ENCODE results near the gene GLB1L2.

GLB1L2 gene

GRCh38 chr11:134369656-134370525 lies 38.1 kb downstream of the GLB1L2 start:
- no peak for DNase-seq

GRCh38 chr11:134370526-134371435 lies 39.0 kb downstream of the GLB1L2 start:
- DNase-seq, result no peak

GRCh38 chr11:134371436-134372185 lies 39.8 kb downstream of the GLB1L2 start:
- no peak for DNase-seq

- DNase-seq, result no peak
Measured at GRCh38 chr11:134372536-134372935, 40.7 kb downstream of the GLB1L2 start.

- DNase-seq, result no peak
Measured at GRCh38 chr11:134372961-134373360, 41.2 kb downstream of the GLB1L2 start.

DNA sequence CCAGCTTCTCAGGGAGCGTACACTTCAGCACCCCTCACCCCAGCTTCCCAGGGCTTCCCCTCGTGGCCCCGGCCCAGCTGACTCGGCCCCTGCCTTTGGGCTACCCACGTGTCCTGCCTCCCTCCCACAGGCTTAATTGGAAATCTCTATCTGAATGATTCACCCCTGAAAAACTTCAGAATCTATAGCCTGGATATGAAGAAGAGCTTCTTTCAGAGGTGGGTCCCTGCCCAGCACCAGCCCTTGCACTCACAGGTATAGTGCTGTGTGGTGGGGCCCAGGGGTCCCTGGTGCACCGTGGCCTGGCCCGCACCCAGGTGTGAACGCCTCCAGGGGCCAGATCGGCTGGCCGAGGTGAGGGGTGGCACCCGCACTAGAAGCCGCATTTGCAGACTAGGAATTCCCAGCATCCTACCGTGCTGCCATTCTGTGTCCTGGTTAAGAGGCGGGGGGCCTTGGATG lies 41.8 kb downstream of the GLB1L2 start:
- DNase-seq, result no peak

DNA sequence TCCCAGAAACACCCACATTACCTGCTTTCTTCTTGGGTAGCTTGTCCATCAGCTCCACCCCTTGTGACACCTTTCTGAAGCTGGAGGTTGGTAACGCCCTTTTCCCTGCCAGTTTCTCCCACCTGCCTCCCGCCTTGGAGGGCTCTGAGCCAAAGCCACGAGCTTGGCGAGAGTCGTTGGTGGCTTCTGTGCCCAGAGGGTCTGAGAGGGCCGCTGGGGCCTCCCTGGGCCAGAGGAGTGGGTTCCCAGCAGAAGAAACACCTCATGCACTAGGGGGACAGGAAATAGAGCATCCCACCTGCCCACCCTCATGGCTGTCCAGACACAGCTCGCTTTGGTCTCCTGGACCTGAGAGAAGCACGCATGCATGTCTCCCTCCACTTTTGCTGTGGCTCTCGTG lies 42.4 kb downstream of the GLB1L2 start:
- DNase-seq, result no peak

- no peak for DNase-seq
Measured at GRCh38 chr11:134374891-134375550, 43.2 kb downstream of the GLB1L2 start.

- DNase-seq, result no peak
Measured at GRCh38 chr11:134376150-134376921, 44.5 kb downstream of the GLB1L2 start.

DNA sequence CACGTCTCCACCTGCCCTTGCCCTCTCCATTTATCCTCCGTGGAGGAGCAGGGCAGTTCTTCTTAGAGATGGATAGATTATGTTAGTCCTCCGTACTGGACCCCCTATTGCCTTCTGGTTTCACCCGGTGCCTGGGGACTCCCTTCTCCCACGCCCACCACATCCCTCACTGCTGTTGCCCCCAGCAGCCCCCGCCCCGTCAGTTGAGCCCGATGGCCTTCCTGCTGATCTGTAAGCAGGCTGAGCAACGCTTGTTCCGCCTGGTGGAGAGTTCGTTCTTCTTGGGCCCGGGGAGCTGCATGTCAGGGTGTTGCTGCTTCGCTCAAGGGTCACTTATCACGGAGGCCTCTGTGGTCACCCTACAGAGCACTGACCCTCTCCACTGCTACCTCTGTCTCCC lies 46.1 kb downstream of the GLB1L2 start:
- DNase-seq, result no peak

- no peak for DNase-seq
Measured at GRCh38 chr11:134379241-134379640, 47.5 kb downstream of the GLB1L2 start.

- DNase-seq, result no peak
Measured at GRCh38 chr11:134380229-134380628, 48.4 kb downstream of the GLB1L2 start.

DNA sequence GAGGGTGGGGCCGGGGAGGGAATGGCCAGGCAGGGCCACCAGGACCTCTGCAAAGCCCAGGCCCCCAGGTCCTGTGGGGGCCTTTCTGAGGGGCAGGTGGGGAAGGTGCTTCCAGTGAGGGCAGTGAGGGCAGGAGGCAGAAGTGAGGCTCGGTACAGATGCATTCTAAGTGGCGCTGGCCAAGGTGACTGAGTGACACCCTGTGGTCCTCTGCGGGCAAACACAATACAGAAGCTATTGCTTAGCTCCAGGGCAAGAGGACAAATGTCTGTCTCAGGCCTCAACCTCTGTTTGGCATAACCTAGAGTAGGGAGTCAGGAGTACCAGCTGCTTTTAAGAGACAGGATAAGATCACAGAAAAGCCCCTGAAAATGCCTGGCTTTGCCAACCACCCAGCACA lies 49.0 kb downstream of the GLB1L2 start:
- DNase-seq, result peak; percentile 4

DNA sequence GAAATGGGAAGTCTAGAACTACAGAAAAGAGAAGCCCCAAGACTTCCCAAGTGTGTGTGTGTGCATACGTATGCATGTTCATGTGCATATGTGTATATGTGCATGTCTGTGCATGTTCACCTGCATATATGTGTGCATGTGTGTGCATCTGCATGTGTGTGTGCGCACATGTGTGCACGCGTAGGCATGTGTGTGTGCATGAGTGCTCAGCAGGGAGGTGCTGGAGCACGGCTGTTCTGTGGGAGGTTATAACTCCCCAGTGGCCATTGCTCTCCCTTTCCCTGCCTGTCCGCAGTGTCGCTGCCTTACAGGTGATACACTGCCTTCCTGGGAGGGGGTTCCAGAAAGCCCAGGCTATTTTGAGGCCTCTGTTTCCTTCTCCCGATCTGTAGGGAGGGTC lies 50.5 kb downstream of the GLB1L2 start:
- DNase-seq, result no peak

DNA sequence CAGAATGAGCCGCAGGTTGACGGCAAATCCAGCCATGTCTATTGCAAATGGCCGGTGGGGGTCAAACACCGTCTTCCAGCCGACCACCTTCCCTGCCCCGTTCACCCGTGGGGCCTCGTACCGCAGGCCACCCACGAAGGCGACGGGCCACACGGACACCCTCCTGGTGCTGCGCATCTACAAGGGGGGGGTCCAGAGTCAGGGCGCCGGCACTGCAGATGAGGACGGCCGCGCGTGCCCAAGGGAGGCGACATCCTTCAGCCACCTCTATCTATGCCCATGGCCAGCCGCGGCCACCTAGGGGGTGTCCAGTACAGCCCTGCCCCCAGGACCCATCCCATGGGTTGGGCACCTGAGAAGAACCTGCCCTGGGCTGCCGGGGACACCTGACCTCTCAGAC lies 51.0 kb downstream of the GLB1L2 start:
- DNase-seq, result no peak

DNA sequence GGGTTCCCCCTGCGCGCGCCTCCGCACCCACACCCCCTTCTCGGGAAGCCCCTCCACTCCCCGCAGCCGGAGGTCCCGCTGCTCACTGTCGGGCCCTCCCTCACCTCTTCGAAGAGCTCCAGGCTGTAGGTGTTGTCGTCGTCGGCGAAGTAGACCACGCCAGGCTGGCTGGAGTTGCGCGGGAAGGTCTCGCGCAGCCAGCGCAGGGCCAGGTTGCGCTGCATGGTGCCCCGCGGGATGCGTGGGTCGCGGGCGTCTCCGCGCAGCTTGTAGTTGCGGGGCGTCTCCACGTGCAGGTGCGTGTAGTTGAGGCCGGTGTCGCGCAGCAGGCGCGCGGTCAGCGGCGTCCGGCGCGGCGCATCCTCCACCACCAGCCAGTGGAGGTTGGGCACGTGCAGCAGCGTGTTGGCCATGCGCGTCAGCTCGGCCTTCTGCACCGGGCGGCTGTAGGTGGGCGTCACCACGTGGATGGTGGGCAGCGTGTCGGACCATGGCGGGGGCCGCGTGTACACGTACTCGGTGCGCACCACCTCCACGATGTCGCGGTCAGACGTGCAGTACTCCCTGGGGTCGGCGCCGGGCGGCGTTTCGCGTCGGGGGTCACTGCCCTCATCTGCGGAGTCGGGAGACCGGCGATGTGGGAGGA lies 51.9 kb downstream of the GLB1L2 start:
- no peak for DNase-seq

GRCh38 chr11:134384406-134384805 lies 52.6 kb downstream of the GLB1L2 start:
- no peak for DNase-seq

DNA sequence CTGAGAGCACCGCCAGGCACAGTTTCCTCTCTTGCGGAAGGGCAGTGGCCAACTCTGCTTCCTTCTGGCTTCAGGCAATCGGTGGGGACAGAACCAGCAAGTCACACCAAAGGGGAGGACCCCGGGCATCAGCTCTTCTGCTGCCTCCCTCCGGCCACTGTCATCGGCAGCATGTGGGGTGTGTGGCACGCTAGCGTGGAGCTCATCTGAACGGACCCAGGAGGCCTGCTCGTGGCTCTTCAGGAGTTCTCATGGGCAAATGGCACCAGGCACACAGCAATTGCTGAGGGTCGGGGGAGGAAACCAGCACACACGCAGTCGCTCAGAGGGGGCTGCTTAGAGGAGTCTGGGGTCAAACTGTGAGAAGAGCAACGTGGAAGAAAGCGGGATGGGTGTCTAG lies 53.4 kb downstream of the GLB1L2 start:
- no peak for DNase-seq

- no peak for DNase-seq
Measured at GRCh38 chr11:134385774-134386565, 54.2 kb downstream of the GLB1L2 start.

- DNase-seq, result no peak
Measured at GRCh38 chr11:134386945-134387344, 55.2 kb downstream of the GLB1L2 start.

Measured in MV-4-11 (cell line).